DOHH2 (cell line): ENCODE results near the gene RAD51B.

Experiments used
- H3F3A ChIP-seq: fragments of 200-600 bp; sonication (generic), shearing (Covaris generic); 2 replicates; pipeline ENCODE4 v1.6.0; 2016; ENCODE audit warnings: antibody characterized with exemption, mild to moderate bottlenecking; ENCODE audit not compliant: control insufficient read depth, insufficient read depth
- H3K27ac ChIP-seq: fragments of 200-600 bp; sonication (generic); 2 replicates; pipeline ENCODE4 v1.5.1; 2014; ENCODE audit warnings: low read depth, mild to moderate bottlenecking, low read length, moderate library complexity
- H3K27me3 ChIP-seq: fragments of 200-600 bp; sonication (generic); 2 replicates; pipeline ENCODE4 v1.6.1; 2014; ENCODE audit warnings: mild to moderate bottlenecking, low read length, mixed read lengths; ENCODE audit not compliant: control insufficient read depth
- H3K36me3 ChIP-seq: fragments of 200-600 bp; sonication (generic); 2 replicates; pipeline ENCODE4 v1.6.1; 2014; ENCODE audit warnings: mild to moderate bottlenecking, low read length, moderate library complexity, mixed read lengths; ENCODE audit not compliant: control insufficient read depth
- H3K4me1 ChIP-seq: fragments of 200-600 bp; sonication (generic); 2 replicates; pipeline ENCODE4 v1.6.1; 2014; ENCODE audit warnings: mild to moderate bottlenecking, low read length, mixed read lengths; ENCODE audit not compliant: control insufficient read depth
- H3K4me2 ChIP-seq: fragments of 200-600 bp; sonication (generic); 2 replicates; pipeline ENCODE4 v1.6.0; 2014; ENCODE audit warnings: mild to moderate bottlenecking, low read length, moderate library complexity
- H3K4me3 ChIP-seq: fragments of 200-600 bp; sonication (generic); 2 replicates; pipeline ENCODE4 v1.5.1; 2014; ENCODE audit warnings: mild to moderate bottlenecking, low read length, mixed read lengths
- H3K79me2 ChIP-seq: fragments of 200-600 bp; sonication (generic); 2 replicates; pipeline ENCODE4 v1.6.1; 2014; ENCODE audit warnings: mild to moderate bottlenecking, low read length, mixed read lengths; ENCODE audit not compliant: control insufficient read depth
- H3K9me2 ChIP-seq: fragments of 200-600 bp; sonication (generic); replicated peaks from 2 replicates; pipeline ENCODE4 v1.6.1; 2014; ENCODE audit warnings: mild to moderate bottlenecking, low read length, mixed read lengths; ENCODE audit not compliant: control insufficient read depth
- H3K9me3 ChIP-seq: fragments of 200-600 bp; sonication (generic); 2 replicates; pipeline ENCODE4 v1.6.1; 2014; ENCODE audit warnings: antibody characterized with exemption, low read length, mixed read lengths; ENCODE audit not compliant: control insufficient read depth, insufficient read depth
- H4K20me1 ChIP-seq: fragments of 200-600 bp; sonication (generic); 2 replicates; pipeline ENCODE4 v1.6.0; 2014; ENCODE audit warnings: low read depth, mild to moderate bottlenecking, antibody characterized with exemption, low read length, moderate library complexity; ENCODE audit not compliant: control insufficient read depth, insufficient read depth
- CTCF ChIP-seq: fragments of 200-600 bp; sonication (generic); IDR thresholded peaks from one replicate; pipeline ENCODE4 v1.5.1; 2014; ENCODE audit warnings: antibody characterized with exemption, mild to moderate bottlenecking, low read depth, low read length; ENCODE audit not compliant: poor library complexity, severe bottlenecking
- EZH2phosphoT487 ChIP-seq: fragments of 200-600 bp; sonication (generic); IDR thresholded peaks from 2 replicates; pipeline ENCODE4 v1.6.1; 2017; ENCODE audit warnings: borderline replicate concordance, mild to moderate bottlenecking, antibody characterized with exemption, low read length, moderate library complexity, mixed read lengths

The RAD51B gene

DNA sequence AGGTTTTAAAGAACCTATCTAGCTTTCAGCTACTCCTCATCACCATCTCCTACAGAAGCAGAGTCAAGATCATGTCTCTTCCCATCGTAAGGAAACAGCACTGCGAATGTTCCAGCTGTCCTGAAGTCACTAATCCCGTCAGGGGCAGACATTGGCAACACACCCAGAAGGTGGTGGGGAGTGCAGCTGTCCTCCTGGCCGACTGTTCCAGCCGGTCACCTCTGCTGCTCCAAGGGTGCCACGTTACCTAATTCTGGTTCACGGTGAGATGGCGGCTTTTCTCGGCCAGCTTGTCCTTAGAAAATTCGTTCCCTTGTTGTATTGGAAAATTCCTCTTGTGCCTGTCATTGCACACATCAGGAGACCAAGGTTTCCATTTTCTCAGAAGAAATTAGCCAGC is 777.1 kb downstream of the RAD51B start:
- Histone ChIP-seq H3K4me2 (no peak overlapping the region), H4K20me1 (no peaks in the 10 kb centered on the region), H3K79me2 (no peaks in the 10 kb centered on the region), H3K4me1 (peaks cover 18% of the 10 kb centered on the region), H3K27ac (no peak overlapping the region), H3K27me3 (no peaks in the 10 kb centered on the region), H3K36me3 (no peaks in the 10 kb centered on the region), H3F3A (no peaks in the 10 kb centered on the region), H3K9me2 (no peaks in the 10 kb centered on the region), H3K9me3 (no peaks in the 10 kb centered on the region), H3K4me3 (no peak overlapping the region)
- TF ChIP-seq EZH2phosphoT487 (no peak), CTCF (no peak)

GRCh38 chr14:68598089-68598488 is 778.5 kb downstream of the RAD51B start:
- no peaks in the 10 kb centered on the region for H3F3A ChIP-seq
- H3K9me3 ChIP-seq: no peaks in the 10 kb centered on the region
- H3K36me3 ChIP-seq: no peaks in the 10 kb centered on the region
- H3K27me3 ChIP-seq: no peaks in the 10 kb centered on the region
- peaks cover 18% of the 10 kb centered on the region for H3K4me1 ChIP-seq
- no peaks in the 10 kb centered on the region for H4K20me1 ChIP-seq
- no peak overlapping the region for H3K4me2 ChIP-seq
- H3K9me2 ChIP-seq: no peaks in the 10 kb centered on the region
- no peak for TF ChIP-seq CTCF
- no peak for TF ChIP-seq EZH2phosphoT487
- no peak overlapping the region for H3K27ac ChIP-seq
- H3K79me2 ChIP-seq: no peaks in the 10 kb centered on the region
- H3K4me3 ChIP-seq: no peak overlapping the region

DNA sequence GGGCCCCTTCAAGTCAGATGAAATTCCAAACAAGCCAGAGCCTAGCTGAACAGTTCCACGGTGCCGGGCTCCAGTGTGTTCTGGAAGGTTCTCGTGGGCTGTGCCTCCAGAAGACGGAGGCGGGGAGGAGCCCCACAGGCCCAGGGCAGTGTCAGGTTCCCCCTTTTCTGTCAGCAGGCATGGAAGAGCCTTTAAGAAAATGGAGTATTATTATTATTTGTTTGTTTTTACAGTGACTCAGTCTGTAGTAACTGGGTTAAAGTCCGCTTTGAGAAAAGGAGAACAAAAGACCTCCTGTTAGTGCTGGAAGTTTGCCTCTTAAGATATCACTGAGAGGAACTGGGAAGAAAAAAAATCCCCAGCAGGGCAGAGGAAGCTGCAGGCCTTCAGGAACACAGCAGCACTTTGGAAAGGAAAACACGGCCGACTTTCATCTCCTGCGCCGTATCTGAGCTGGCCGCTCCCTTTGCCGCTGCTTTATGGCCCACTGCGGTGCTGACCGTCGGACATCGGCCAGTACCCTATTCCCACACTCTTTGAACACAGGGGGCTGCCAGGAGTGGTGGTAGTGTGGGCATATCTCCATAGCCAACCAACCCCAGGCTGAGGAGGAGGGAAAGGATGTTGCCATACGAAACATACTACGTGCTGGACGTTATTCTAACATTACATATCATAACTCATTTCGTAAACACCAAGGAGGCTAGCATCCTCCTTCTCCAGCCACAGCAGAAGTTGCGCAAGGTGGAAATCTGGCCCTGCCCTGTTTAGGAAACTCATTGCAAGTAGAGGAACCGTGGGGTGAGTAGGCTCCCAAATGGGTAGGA is 779.3 kb downstream of the RAD51B start:
- H3K4me2 ChIP-seq: no peak overlapping the region
- H3K27ac ChIP-seq: no peak overlapping the region
- peaks cover 11% of the 10 kb centered on the region for H3K4me1 ChIP-seq
- no peaks in the 10 kb centered on the region for H3K9me3 ChIP-seq
- no peak for TF ChIP-seq EZH2phosphoT487
- TF ChIP-seq CTCF: no peak
- no peaks in the 10 kb centered on the region for H3K9me2 ChIP-seq
- no peaks in the 10 kb centered on the region for H3K79me2 ChIP-seq
- no peaks in the 10 kb centered on the region for H3F3A ChIP-seq
- H4K20me1 ChIP-seq: no peaks in the 10 kb centered on the region
- H3K36me3 ChIP-seq: no peaks in the 10 kb centered on the region
- no peak overlapping the region for H3K4me3 ChIP-seq
- H3K27me3 ChIP-seq: no peaks in the 10 kb centered on the region
